Upper lobe of left lung (tissue), 6 donors: Measurements from ENCODE around the gene STAT3. TPM values are rescaled to one million over a fixed set of nuclear protein-coding genes. Genes with fewer than 3 reads are reported as not detected.
"Not testable (repeated sequence)": the region's sequence is repeated elsewhere in the genome, so short reads cannot be mapped to it uniquely, and the experiment has no call there.

Source experiments
- ATAC-seq, 2 donors: fragments of 200-7000 bp; cut with Tn5 transposase; one replicate each; pipeline ENCODE4 v1.9.1; 2022; ENCODE audit warnings: mild to moderate bottlenecking in 2 of 2, moderate library complexity in 2 of 2; ENCODE audit not compliant: low FRiP score in 2 of 2
- DNase-seq, 2 donors: peaks; one replicate each; pipeline ENCODE4 v3.0.0-alpha.2; 2019 to 2020
- H3K27ac ChIP-seq, 4 donors: fragments of 200-600 bp; sonication (generic); one replicate each; pipeline ENCODE4 v1.5.1; 2016 to 2019
- H3K27me3 ChIP-seq, 4 donors: fragments of 200-600 bp; sonication (generic); one replicate each; pipeline ENCODE4 v1.5.1; 2017 to 2019
- H3K36me3 ChIP-seq, 4 donors: fragments of 200-600 bp; sonication (generic); one replicate each; pipeline ENCODE4 v1.5.1; 2016 to 2019
- H3K4me1 ChIP-seq, 4 donors: fragments of 200-600 bp; sonication (generic); one replicate each; pipeline ENCODE4 v1.5.1; 2018 to 2019
- H3K4me3 ChIP-seq, 4 donors: fragments of 200-600 bp; sonication (generic); one replicate each; pipeline ENCODE4 v1.5.1; 2017 to 2019; ENCODE audit warnings: mild to moderate bottlenecking in 2 of 4, moderate library complexity in 1 of 4
- H3K9me3 ChIP-seq, 4 donors: fragments of 200-600 bp; sonication (generic); one replicate each; pipeline ENCODE4 v1.5.1; 2018 to 2019
- EP300 ChIP-seq, 4 donors: sonication (generic); formaldehyde crosslinking; IDR thresholded peaks; one replicate each; pipeline ENCODE4 v1.5.1; 2017; ENCODE audit warnings: antibody characterized with exemption in 4 of 4, control low read depth in 2 of 4
- POLR2A ChIP-seq, 4 donors: fragments of 450-650 bp; IDR thresholded peaks; one replicate each; pipeline ENCODE4 v1.5.1; 2016 to 2017; ENCODE audit warnings: antibody characterized with exemption in 4 of 4, mild to moderate bottlenecking in 2 of 4
- POLR2AphosphoS5 ChIP-seq, 2 donors: sonication (generic); formaldehyde crosslinking; IDR thresholded peaks; one replicate each; pipeline ENCODE4 v1.5.1; 2017; ENCODE audit warnings: antibody characterized with exemption in 2 of 2
- WGBS, 2 donors: methylation state at CpG; one replicate each; pipeline ENCODE4 v1.1.5; 2017 to 2018; 5-methylcytosine and 5-hydroxymethylcytosine counted together
- total RNA-seq, 6 donors: library from RNA; depleted of rRNA in 4 of 6; stranded (reverse); fragments of >200 nt in 4 of 6; gene quantifications; one replicate each; pipeline versions ENCODE4 v1.1.0 to v1.2.1, GENCODE V29; 2016 to 2021
- TF ChIP-seq, protein P1 (sequence below), 6 experiments: fragments of 450-650 bp in 4 of 6; fragments of 200-600 bp in 2 of 6; sonication (generic) in 2 of 6; IDR thresholded peaks; one replicate each; pipeline ENCODE4 v1.5.1; 2016 to 2019; ENCODE audit warnings: antibody characterized with exemption in 6 of 6
- donor health status: DM: no; HTN: no; CAD: no; lungs with moderate emphysema.
- donor health status: DM: no; HTN: yes; CAD: no; lungs with severe emphysema.

The STAT3 gene
- total RNA-seq, 6 donors from 2014 or later = 228 to 335 (median 264) TPM

- TF ChIP-seq EP300 (IDR thresholded peaks at IDR 0.05) = no peak
- no peak for TF ChIP-seq POLR2A (IDR thresholded peaks at IDR 0.05)
- no peak for TF ChIP-seq POLR2AphosphoS5 (IDR thresholded peaks at IDR 0.05)
- TF ChIP-seq, protein P1, sequence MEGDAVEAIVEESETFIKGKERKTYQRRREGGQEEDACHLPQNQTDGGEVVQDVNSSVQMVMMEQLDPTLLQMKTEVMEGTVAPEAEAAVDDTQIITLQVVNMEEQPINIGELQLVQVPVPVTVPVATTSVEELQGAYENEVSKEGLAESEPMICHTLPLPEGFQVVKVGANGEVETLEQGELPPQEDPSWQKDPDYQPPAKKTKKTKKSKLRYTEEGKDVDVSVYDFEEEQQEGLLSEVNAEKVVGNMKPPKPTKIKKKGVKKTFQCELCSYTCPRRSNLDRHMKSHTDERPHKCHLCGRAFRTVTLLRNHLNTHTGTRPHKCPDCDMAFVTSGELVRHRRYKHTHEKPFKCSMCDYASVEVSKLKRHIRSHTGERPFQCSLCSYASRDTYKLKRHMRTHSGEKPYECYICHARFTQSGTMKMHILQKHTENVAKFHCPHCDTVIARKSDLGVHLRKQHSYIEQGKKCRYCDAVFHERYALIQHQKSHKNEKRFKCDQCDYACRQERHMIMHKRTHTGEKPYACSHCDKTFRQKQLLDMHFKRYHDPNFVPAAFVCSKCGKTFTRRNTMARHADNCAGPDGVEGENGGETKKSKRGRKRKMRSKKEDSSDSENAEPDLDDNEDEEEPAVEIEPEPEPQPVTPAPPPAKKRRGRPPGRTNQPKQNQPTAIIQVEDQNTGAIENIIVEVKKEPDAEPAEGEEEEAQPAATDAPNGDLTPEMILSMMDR (IDR thresholded peaks at IDR 0.05) = no peak
- no peak overlapping the region for H3K4me3 ChIP-seq
- WGBS, 2 donors = 86% methylated on average over 11 to 12 of the region's 18 CpGs
- peaks cover under 1 to 6% (median 3%) of the 10 kb centered on the region in 4 donors for H3K4me1 ChIP-seq
- no peaks in the 10 kb centered on the region for H3K27me3 ChIP-seq
- H3K27ac ChIP-seq = no peak overlapping the region
- DNase-seq = no peak
- no peaks in the 10 kb centered on the region for H3K9me3 ChIP-seq
- no peak for ATAC-seq
- peaks cover 19 to 99% (median 85%) of the 10 kb centered on the region in 4 donors for H3K36me3 ChIP-seq
Observed at GRCh38 chr17:42305543-42306384, 82.5 kb downstream of the STAT3 start.

GRCh38 chr17:42305031-42305330 lies 83.3 kb downstream of the STAT3 start:
- H3K36me3 ChIP-seq = peaks cover 19 to 96% (median 80%) of the 10 kb centered on the region in 4 donors
- 97 to 98% methylated on average over 6 of the region's 6 CpGs for WGBS, 2 donors
- H3K4me3 ChIP-seq, H3K9me3 ChIP-seq, H3K27ac ChIP-seq, ATAC-seq, H3K4me1 ChIP-seq, H3K27me3 ChIP-seq, DNase-seq: not testable (repeated sequence)

DNA sequence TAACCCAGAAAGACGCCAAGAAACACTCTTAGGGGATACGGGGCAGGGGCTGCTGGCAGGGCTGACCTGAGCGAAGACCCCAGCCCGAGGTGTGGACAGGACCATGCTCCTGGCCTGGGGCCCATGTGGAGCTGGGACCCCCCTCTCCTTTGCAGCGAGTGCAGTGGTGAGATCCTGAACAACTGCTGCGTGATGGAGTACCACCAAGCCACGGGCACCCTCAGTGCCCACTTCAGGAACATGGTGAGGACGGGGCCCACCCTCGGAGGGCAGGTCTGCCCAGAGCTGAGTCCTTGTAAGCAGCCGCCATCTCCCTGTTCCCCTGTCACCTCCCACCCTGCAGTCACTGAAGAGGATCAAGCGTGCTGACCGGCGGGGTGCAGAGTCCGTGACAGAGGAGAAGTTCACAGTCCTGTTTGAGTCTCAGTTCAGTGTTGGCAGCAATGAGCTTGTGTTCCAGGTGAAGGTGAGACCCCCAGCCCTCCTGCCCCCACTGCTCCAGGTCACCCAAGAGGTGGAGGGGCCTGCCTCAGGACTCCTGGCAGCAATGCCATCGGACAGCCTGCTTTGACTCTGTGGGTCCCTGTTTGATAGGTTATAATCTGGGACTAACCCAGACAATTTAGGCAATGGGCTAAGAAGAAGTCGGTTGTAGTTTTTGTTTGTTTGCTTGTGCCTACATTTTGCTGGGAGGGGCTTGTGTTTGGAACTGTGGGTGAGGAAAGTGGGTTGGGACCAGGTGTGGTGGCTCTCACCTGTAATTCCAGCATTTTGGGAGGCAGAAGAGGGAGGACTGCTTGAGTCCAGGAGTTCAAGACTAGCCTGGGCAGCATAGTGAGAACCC lies 83.8 kb downstream of the STAT3 start:
- DNase-seq (no peak), ATAC-seq (no peak)
- 95 to 97% methylated on average over 8 to 16 of the region's 16 CpGs for WGBS, 2 donors
- TF ChIP-seq EP300 (IDR thresholded peaks at IDR 0.05) (no peak), POLR2AphosphoS5 (IDR thresholded peaks at IDR 0.05) (no peak), POLR2A (IDR thresholded peaks at IDR 0.05) (no peak)
- TF ChIP-seq, protein P1 (IDR thresholded peaks at IDR 0.05) = no peak
- Histone ChIP-seq H3K36me3 (peaks cover 19 to 93% (median 80%) of the 10 kb centered on the region in 4 donors), H3K4me3 (no peak overlapping the region), H3K9me3 (no peaks in the 10 kb centered on the region), H3K27ac (no peak overlapping the region), H3K4me1 (peaks cover 0 to 1% (median 0%) of the 10 kb centered on the region in 4 donors), H3K27me3 (no peaks in the 10 kb centered on the region)

- Histone ChIP-seq H3K4me3 (no peak overlapping the region), H3K4me1 (no peaks in the 10 kb centered on the region), H3K27ac (no peak overlapping the region), H3K9me3 (no peaks in the 10 kb centered on the region), H3K36me3 (peaks cover 19 to 94% (median 78%) of the 10 kb centered on the region in 4 donors), H3K27me3 (no peaks in the 10 kb centered on the region)
- TF ChIP-seq, protein P1 (IDR thresholded peaks at IDR 0.05) = no peak
- no peak for TF ChIP-seq EP300 (IDR thresholded peaks at IDR 0.05)
- no peak for TF ChIP-seq POLR2A (IDR thresholded peaks at IDR 0.05)
- no peak for TF ChIP-seq POLR2AphosphoS5 (IDR thresholded peaks at IDR 0.05)
- ATAC-seq = no peak
- no peak for DNase-seq
- WGBS, 2 donors = 84 to 88% methylated on average over 3 of the region's 3 CpGs
Observed at GRCh38 chr17:42303694-42304093, 84.5 kb downstream of the STAT3 start.

DNA sequence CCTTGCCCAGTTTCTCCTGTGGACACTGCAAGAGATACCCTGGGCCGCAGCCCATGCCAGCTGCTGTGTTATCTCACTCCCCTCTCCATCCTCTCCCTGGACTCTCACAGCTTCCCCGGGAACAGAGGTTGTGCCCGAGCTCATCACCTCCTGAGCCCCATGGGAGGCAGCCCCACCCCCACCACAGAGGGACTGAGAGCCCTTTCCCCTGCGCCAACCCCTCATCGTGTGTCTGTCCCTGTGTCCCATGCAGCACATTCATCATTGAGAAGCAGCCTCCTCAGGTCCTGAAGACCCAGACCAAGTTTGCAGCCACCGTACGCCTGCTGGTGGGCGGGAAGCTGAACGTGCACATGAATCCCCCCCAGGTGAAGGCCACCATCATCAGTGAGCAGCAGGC lies 87.2 kb downstream of the STAT3 start:
- no peaks in the 10 kb centered on the region for H3K9me3 ChIP-seq
- peaks cover 5 to 86% (median 65%) of the 10 kb centered on the region in 4 donors for H3K36me3 ChIP-seq
- no peaks in the 10 kb centered on the region for H3K27me3 ChIP-seq
- DNase-seq = no peak
- no peak for ATAC-seq
- no peak overlapping the region for H3K4me3 ChIP-seq
- no peak overlapping the region for H3K27ac ChIP-seq
- no peaks in the 10 kb centered on the region for H3K4me1 ChIP-seq
- 94% methylated on average over 9 of the region's 9 CpGs for WGBS, 2 donors
- no peak for TF ChIP-seq POLR2A (IDR thresholded peaks at IDR 0.05)

- H3K27ac ChIP-seq, H3K27me3 ChIP-seq, H3K9me3 ChIP-seq, DNase-seq, H3K4me3 ChIP-seq, ATAC-seq, H3K4me1 ChIP-seq: not testable (repeated sequence)
- peaks cover 5 to 85% (median 66%) of the 10 kb centered on the region in 4 donors for H3K36me3 ChIP-seq
- no CpG with 5 or more reads among the region's 17 CpGs for WGBS, 2 donors
Observed at GRCh38 chr17:42299913-42300312, 88.3 kb downstream of the STAT3 start.

- 93 to 100% methylated on average over 2 to 9 of the region's 10 CpGs for WGBS, 2 donors
- DNase-seq, H3K27ac ChIP-seq, H3K27me3 ChIP-seq, H3K4me1 ChIP-seq, H3K4me3 ChIP-seq, H3K9me3 ChIP-seq, ATAC-seq: not testable (repeated sequence)
- peaks cover 5 to 81% (median 61%) of the 10 kb centered on the region in 4 donors for H3K36me3 ChIP-seq
Observed at GRCh38 chr17:42299361-42299760, 88.9 kb downstream of the STAT3 start.

GRCh38 chr17:42297775-42298174 lies 90.5 kb downstream of the STAT3 start:
- H3K36me3 ChIP-seq = peaks cover 5 to 78% (median 49%) of the 10 kb centered on the region in 4 donors
- DNase-seq, H3K27ac ChIP-seq, ATAC-seq, H3K9me3 ChIP-seq, H3K27me3 ChIP-seq, H3K4me3 ChIP-seq, H3K4me1 ChIP-seq: not testable (repeated sequence)
- 94 to 95% methylated on average over 9 to 10 of the region's 10 CpGs for WGBS, 2 donors
